SK-N-SH treated with all-trans-retinoic acid at 6 μM for 48 hours (cell line): ENCODE measurements around the gene MAGEA3.

Experiments
- ATAC-seq: fragments of 200-7000 bp; cut with Tn5 transposase; 3 replicates; pipeline ENCODE4 v1.9.1; 2020; ENCODE audit warnings: mild to moderate bottlenecking, moderate library complexity
- BACH2 ChIP-seq: fragments of 250-450 bp; sonication (Bioruptor Pico); IDR thresholded peaks from 2 replicates; pipeline ENCODE4 v1.9.0; 2021; ENCODE audit warnings: mild to moderate bottlenecking, borderline replicate concordance
- CREB5 ChIP-seq: fragments of 250-450 bp; sonication (Bioruptor Pico); IDR thresholded peaks from 2 replicates; pipeline ENCODE4 v1.5.1; 2020; ENCODE audit warnings: low read depth, mild to moderate bottlenecking, moderate library complexity
- CSDC2 ChIP-seq: fragments of 250-450 bp; sonication (Bioruptor Pico); IDR thresholded peaks from 2 replicates; pipeline ENCODE4 v1.5.0; 2020; ENCODE audit warnings: mild to moderate bottlenecking, moderate library complexity
- CSRNP3 ChIP-seq: fragments of 250-450 bp; sonication (Bioruptor Pico); IDR thresholded peaks from 2 replicates; pipeline ENCODE4 v1.5.1; 2021; ENCODE audit warnings: mild to moderate bottlenecking, moderate library complexity
- ESRRG ChIP-seq: fragments of 250-450 bp; sonication (Bioruptor Pico); IDR thresholded peaks from 2 replicates; pipeline ENCODE4 v1.6.1; 2021; ENCODE audit warnings: mild to moderate bottlenecking
- GLIS3 ChIP-seq: fragments of 250-450 bp; sonication (Bioruptor Pico); IDR thresholded peaks from 2 replicates; pipeline ENCODE4 v1.5.0; 2020; ENCODE audit warnings: mild to moderate bottlenecking, moderate library complexity
- ISL1 ChIP-seq: fragments of 250-450 bp; sonication (Bioruptor Pico); IDR thresholded peaks from 2 replicates; pipeline ENCODE4 v2.1.2; 2022; ENCODE audit warnings: mild to moderate bottlenecking, moderate library complexity
- OSR1 ChIP-seq: fragments of 250-450 bp; sonication (Bioruptor Pico); IDR thresholded peaks from 2 replicates; pipeline ENCODE4 v1.8.0; 2022; ENCODE audit warnings: moderate library complexity, mild to moderate bottlenecking, inconsistent platforms
- PATZ1 ChIP-seq: fragments of 250-450 bp; sonication (Bioruptor Pico); IDR thresholded peaks from 2 replicates; pipeline ENCODE4 v1.8.0; 2020; ENCODE audit warnings: mild to moderate bottlenecking, moderate library complexity, borderline replicate concordance
- PPARA ChIP-seq: fragments of 250-450 bp; sonication (Bioruptor Pico); IDR thresholded peaks from 2 replicates; pipeline ENCODE4 v1.5.0; 2020; ENCODE audit warnings: mild to moderate bottlenecking, borderline replicate concordance
- RARB ChIP-seq: fragments of 250-450 bp; sonication (Bioruptor Pico); IDR thresholded peaks from 2 replicates; pipeline ENCODE4 v1.8.0; 2021; ENCODE audit warnings: mild to moderate bottlenecking, moderate library complexity
- SNAI2 ChIP-seq: fragments of 250-450 bp; sonication (Bioruptor Pico); IDR thresholded peaks from 2 replicates; pipeline ENCODE4 v1.5.0; 2020; ENCODE audit warnings: mild to moderate bottlenecking, moderate library complexity
- TCF4 ChIP-seq: fragments of 250-450 bp; sonication (Bioruptor Pico); IDR thresholded peaks from 2 replicates; pipeline ENCODE4 v1.8.0; 2021; ENCODE audit warnings: mild to moderate bottlenecking, moderate library complexity, borderline replicate concordance
- TOX ChIP-seq: fragments of 250-450 bp; sonication (Bioruptor Pico); IDR thresholded peaks from 2 replicates; pipeline ENCODE4 v1.8.0; 2021; ENCODE audit warnings: mild to moderate bottlenecking, moderate library complexity, borderline replicate concordance
- ZC3H10 ChIP-seq: fragments of 250-450 bp; sonication (Bioruptor Pico); IDR thresholded peaks from 2 replicates; pipeline ENCODE4 v1.5.1; 2021; ENCODE audit warnings: mild to moderate bottlenecking, moderate library complexity
- ZFP3 ChIP-seq: fragments of 250-450 bp; sonication (Bioruptor Pico); IDR thresholded peaks from 2 replicates; pipeline ENCODE4 v1.5.0; 2020; ENCODE audit warnings: mild to moderate bottlenecking, moderate library complexity
- ZFP30 ChIP-seq: fragments of 450-650 bp; formaldehyde crosslinking; IDR thresholded peaks from 2 replicates; pipeline ENCODE4 v1.5.0; 2022; ENCODE audit warnings: mild to moderate bottlenecking, moderate library complexity
- ZNF565 ChIP-seq: fragments of 450-650 bp; formaldehyde crosslinking; conservative IDR thresholded peaks from 2 replicates; pipeline ENCODE4 v1.5.0; 2020; ENCODE audit warnings: low read depth, mild to moderate bottlenecking, moderate library complexity
- ZNF70 ChIP-seq: fragments of 450-650 bp; formaldehyde crosslinking; IDR thresholded peaks from 2 replicates; pipeline ENCODE4 v1.5.0; 2020; ENCODE audit warnings: mild to moderate bottlenecking, moderate library complexity
- ZNF8 ChIP-seq: fragments of 450-650 bp; formaldehyde crosslinking; IDR thresholded peaks from 2 replicates; pipeline ENCODE4 v1.5.0; 2020; ENCODE audit warnings: mild to moderate bottlenecking, moderate library complexity
- TF ChIP-seq, protein P1 (sequence below): fragments of 250-450 bp; sonication (Bioruptor Pico); IDR thresholded peaks from 2 replicates; pipeline ENCODE4 v1.5.0; 2020; ENCODE audit warnings: mild to moderate bottlenecking, moderate library complexity

MAGEA3 gene

GRCh38 chrX:152697952-152698931, at the start of gene MAGEA3:
Gene MAGEA3 (plus strand): TSS chrX:152698794. CDS start chrX:152700833, 2,039 bp downstream.
- peak; percentile 97 for ATAC-seq

DNA sequence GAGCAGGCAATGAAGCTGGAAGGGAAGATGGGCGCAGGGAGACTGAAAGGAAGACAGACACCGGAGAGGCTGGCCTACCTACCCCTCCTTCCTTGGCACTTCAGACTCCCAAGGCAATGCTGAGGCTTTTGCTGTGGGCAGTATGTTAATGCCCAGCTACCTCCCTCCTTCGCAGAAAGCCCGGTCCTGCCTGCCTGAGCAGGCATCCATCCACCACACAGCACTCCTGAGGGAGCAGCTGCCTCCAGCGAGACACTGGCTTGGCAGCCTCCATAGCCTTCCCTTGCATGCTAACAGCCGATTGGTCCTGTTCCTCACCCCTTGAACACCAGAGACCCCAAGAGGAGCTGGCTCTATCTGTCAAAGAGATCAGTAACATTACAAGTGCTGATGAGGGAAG, 46.5 kb upstream of the MAGEA3 start:
- ATAC-seq: no peak

GRCh38 chrX:152652467-152652866, 46.1 kb upstream of the MAGEA3 start:
- no peak for ATAC-seq
- TF ChIP-seq PATZ1 (CRISPR knock-in tag) (no peak), ZFP3 (CRISPR knock-in tag) (no peak), BACH2 (CRISPR knock-in tag) (no peak), ZNF70 (CRISPR knock-in tag) (no peak), SNAI2 (no peak), CSDC2 (CRISPR knock-in tag) (no peak), RARB (no peak), CREB5 (CRISPR knock-in tag) (no peak), ZC3H10 (CRISPR knock-in tag) (no peak), TOX (CRISPR knock-in tag) (no peak), ZNF565 (no peak), ZFP30 (no peak), ISL1 (CRISPR knock-in tag) (no peak), OSR1 (CRISPR knock-in tag) (no peak), ZNF8 (CRISPR knock-in tag) (no peak)
- TF ChIP-seq, protein P1, sequence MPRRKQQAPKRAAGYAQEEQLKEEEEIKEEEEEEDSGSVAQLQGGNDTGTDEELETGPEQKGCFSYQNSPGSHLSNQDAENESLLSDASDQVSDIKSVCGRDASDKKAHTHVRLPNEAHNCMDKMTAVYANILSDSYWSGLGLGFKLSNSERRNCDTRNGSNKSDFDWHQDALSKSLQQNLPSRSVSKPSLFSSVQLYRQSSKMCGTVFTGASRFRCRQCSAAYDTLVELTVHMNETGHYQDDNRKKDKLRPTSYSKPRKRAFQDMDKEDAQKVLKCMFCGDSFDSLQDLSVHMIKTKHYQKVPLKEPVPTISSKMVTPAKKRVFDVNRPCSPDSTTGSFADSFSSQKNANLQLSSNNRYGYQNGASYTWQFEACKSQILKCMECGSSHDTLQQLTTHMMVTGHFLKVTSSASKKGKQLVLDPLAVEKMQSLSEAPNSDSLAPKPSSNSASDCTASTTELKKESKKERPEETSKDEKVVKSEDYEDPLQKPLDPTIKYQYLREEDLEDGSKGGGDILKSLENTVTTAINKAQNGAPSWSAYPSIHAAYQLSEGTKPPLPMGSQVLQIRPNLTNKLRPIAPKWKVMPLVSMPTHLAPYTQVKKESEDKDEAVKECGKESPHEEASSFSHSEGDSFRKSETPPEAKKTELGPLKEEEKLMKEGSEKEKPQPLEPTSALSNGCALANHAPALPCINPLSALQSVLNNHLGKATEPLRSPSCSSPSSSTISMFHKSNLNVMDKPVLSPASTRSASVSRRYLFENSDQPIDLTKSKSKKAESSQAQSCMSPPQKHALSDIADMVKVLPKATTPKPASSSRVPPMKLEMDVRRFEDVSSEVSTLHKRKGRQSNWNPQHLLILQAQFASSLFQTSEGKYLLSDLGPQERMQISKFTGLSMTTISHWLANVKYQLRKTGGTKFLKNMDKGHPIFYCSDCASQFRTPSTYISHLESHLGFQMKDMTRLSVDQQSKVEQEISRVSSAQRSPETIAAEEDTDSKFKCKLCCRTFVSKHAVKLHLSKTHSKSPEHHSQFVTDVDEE (CRISPR knock-in tag): no peak

More for the DNA sequence above, 46.5 kb upstream of the MAGEA3 start:
- no peak for TF ChIP-seq PPARA (CRISPR knock-in tag)

DNA sequence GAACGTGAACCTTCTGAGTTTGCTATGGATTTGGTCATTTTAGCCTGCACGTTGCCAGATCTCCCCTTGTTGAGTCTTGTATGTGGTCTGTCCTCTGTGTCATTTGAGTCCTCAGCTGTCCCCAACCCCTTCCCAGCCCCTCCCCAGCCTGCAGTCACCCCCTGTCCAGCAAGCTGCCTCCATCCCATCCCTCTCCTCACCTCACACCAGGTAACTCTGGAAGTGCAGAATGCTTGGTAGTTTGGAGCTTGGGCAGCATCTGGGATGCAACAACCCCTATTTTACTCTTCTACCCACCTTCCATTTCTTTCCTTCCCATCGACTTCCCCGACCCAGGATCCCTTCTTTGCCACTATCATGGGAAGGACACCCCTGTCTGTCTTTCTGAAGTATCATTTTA, 42.5 kb upstream of the MAGEA3 start:
- ATAC-seq: no peak
- no peak for TF ChIP-seq ESRRG (CRISPR knock-in tag)
- no peak for TF ChIP-seq CSRNP3 (CRISPR knock-in tag)
- no peak for TF ChIP-seq GLIS3
- TF ChIP-seq BACH2 (CRISPR knock-in tag): no peak
- no peak for TF ChIP-seq ZC3H10 (CRISPR knock-in tag)
- no peak for TF ChIP-seq TCF4 (CRISPR knock-in tag)
- TF ChIP-seq ZNF8 (CRISPR knock-in tag): no peak
- TF ChIP-seq ZFP3 (CRISPR knock-in tag): no peak
